Non-pigmented ciliary epithelial cell (primary cell): ENCODE measurements around the gene MMP25.
"Not testable (repeated sequence)": the region's sequence is repeated elsewhere in the genome, so short reads cannot be mapped to it uniquely, and the experiment has no call there.

Experiments
- DNase-seq: peaks from one replicate; pipeline ENCODE4 v3.0.0-alpha.2; 2010; ENCODE audit warnings: low read depth

Gene MMP25

DNA sequence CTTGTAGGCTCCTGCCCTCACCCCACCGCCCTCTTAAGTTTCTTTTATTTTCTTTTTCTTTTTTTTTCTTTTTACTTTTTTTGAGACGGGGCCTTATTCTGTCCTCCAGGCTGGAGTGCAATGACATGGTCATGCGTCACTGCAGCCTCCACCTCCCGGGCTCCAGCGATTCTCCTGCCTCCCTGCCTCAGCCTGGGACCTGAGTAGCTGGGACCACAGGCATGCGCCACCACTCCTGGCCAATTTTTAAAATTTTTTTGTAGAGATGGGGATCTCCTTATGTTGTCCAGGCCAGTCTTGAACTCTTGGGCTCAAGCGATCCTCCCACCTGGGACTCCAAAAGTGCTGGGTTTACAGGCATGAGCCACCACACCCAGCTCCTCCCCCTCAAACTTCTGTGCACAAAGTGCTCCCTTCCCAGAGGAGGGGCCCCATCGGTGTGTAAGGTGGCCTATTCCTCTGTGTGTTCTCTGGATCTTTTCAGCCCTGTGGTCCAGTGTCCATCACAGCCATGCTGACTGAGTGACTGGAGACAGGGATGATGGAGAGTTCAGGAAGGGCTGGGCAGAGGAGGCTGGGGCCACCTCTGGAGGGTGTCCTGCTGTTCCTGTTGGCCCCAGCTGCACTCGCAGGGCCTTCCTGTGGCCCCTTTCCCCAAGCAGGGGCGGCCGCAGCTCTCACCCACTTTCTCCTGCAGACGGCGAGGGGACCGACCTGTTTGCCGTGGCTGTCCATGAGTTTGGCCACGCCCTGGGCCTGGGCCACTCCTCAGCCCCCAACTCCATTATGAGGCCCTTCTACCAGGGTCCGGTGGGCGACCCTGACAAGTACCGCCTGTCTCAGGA is 10.2 kb downstream of the MMP25 start:
- no peak for DNase-seq

- no peak for DNase-seq
Observed at GRCh38 chr16:3057181-3058138, 11.1 kb downstream of the MMP25 start.

GRCh38 chr16:3058139-3059030 is 12.0 kb downstream of the MMP25 start:
- DNase-seq: no peak

- no peak for DNase-seq
Observed at GRCh38 chr16:3059041-3059722, 12.8 kb downstream of the MMP25 start.

DNA sequence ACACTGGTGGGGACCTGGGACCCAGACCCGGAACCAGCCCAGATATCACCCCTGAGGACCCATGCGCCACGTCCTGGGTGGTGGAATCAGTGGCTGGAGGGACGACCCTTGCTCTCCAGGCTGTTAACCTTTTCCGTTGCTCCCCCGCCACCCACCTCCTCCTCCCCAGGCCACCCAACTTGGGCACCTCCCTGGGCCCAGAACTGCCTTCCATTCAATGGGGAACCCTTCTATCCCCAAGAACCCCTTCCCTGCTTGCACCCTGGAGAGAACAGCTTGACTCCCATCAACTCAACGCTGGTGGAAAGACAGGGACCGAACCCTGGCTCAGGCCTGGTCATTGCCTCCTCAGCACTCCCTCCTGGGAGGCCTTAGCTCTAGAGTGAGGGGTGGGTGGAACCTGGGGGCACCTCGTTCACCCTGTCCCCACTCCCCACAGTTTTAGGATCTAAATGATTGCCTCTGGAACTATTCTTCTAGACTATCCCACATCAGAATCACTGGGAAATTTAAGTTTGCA is 13.4 kb downstream of the MMP25 start:
- no peak for DNase-seq

GRCh38 chr16:3060339-3061127 is 14.2 kb downstream of the MMP25 start:
- no peak for DNase-seq

GRCh38 chr16:3062553-3062952 is 16.2 kb downstream of the MMP25 start:
- no peak for DNase-seq

- DNase-seq: no peak
Observed at GRCh38 chr16:3063625-3064386, 17.4 kb downstream of the MMP25 start.

GRCh38 chr16:3065069-3065741 is 18.8 kb downstream of the MMP25 start, which contains the start of gene IL32:
Gene IL32, plus strand, starts transcription at chr16:3065640. Its CDS starts 172 bp downstream, at chr16:3065812.
- DNase-seq: peak; percentile 67

GRCh38 chr16:3065742-3066439 is 19.5 kb downstream of the MMP25 start:
- DNase-seq: no peak

DNA sequence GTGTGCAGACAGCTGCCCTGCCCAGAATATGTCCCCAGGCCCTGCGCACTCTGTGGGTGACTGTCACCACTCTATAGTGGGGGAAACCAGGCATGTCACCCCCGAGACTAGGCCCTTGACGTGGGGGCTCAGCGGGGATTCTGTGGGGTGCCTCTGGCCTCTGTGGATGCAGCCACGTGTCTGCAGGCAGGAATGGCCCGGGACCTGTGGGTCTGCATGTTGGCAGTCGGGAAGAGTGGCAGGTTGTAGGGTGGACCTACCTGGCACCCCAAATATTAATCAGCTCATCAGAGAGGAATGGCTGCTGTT is 20.0 kb downstream of the MMP25 start:
- no peak for DNase-seq

- DNase-seq: no peak
Observed at GRCh38 chr16:3068487-3068886, 22.1 kb downstream of the MMP25 start.

DNA sequence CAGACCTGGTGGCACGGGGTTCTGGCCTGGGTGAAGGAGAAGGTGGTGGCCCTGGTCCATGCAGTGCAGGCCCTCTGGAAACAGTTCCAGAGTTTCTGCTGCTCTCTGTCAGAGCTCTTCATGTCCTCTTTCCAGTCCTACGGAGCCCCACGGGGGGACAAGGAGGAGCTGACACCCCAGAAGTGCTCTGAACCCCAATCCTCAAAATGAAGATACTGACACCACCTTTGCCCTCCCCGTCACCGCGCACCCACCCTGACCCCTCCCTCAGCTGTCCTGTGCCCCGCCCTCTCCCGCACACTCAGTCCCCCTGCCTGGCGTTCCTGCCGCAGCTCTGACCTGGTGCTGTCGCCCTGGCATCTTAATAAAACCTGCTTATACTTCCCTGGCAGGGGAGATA is 22.8 kb downstream of the MMP25 start:
- DNase-seq: not testable (repeated sequence)

DNA sequence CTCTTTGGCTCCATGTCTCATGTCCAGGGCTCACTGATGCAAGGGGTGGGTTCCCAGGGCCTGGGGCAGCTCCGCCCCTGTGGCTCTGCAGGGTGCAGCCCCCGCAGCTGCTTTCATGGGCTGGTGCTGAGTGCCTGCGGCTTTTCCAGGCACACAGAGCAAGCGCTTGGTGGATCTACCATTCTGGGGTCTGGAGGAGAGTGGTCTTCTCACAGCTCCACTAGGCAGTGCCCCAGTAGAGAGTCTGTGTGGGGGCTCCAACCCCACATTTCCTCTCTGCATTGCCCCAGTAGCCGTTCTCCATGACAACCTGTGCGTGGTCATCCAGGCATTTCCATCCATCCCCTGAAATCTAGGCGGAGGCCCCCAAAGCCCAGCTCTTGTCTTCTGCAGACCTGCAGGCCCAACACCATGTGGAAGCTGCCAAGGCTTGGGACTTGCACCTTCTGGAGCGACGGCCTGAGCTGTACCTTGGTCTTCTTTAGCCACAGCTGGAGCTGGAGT is 24.3 kb downstream of the MMP25 start:
- DNase-seq: no peak

DNA sequence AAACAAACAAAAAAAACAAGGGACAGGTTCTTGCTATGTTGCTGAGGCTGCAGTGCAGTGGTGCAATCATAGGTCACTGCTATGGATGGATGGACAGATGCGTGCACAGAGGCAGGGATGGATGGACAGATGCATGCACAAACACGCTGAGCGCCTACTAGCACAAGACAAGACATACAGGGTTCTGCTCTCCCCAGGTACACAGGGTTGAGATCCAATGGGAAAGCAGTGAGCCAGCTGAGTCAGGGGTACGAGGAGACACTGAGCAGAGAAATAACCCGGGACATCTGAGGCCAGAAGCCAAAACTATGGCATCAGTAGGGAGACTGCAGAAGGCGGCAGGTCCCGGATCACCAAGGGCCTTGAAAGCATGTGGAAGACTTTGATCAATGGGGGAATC is 25.3 kb downstream of the MMP25 start:
- DNase-seq: no peak

DNA sequence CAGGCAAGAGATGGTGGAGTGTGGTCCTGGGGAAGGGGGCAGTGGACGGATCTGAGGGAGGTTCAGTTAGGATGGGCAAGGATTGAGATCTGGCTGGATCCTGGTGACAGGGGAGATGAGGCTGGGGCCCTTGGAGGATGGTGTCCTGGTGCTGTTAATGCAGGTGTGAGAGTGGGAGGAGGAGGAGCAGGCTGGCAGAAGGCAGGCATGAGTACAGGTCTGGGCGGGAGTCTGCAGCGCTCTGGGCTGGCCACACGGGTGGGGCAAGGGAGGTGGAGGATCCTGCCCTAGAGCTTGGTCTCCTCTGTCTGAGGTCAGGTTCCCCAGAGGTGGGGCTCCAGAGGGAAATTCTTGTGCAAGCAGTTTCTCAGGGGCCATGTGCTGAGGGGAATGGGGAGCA is 25.8 kb downstream of the MMP25 start:
- not testable (repeated sequence) for DNase-seq

DNA sequence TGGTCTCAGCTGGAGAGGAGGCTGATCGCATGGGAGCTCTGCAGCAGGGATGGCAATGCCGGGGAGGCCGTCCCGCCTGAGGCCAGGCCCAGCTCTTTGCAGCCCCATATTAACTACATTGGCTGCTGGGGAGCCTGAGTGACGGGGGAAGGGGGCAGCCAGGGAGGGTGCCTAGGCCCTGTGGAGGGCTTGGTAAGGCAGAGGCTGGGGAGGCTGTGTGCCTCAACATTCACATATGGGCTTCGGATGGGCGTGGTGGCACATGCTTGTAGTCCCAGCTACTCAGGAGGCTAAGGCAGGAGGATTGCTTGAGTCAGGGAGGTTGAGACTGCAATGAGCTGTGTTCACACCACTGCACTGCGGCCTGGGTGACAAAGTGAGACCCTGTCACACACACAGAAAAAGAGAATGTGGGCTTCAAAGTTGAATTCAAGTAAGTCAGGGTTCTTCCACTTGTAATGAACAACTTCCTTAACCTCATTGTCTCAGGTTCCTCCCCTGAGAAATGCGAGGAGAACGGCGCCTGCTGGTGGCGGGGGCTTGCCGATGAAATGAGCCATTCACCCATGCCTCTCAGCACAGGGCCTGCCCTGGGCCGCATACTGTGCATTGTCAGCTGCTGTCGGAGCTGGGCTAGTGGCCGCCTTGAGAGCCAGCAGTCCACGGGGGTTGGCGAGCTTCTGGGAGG is 26.4 kb downstream of the MMP25 start:
- DNase-seq: not testable (repeated sequence)

GRCh38 chr16:3073448-3073847 is 27.1 kb downstream of the MMP25 start:
- DNase-seq: no peak
